ENCODE results near the gene ADGB. TPM values are rescaled to one million over a fixed set of nuclear protein-coding genes. Genes with fewer than 3 reads are reported as not detected.

Gene ADGB
- total RNA-seq, 1 donor from 2014 or later: not detected

DNA sequence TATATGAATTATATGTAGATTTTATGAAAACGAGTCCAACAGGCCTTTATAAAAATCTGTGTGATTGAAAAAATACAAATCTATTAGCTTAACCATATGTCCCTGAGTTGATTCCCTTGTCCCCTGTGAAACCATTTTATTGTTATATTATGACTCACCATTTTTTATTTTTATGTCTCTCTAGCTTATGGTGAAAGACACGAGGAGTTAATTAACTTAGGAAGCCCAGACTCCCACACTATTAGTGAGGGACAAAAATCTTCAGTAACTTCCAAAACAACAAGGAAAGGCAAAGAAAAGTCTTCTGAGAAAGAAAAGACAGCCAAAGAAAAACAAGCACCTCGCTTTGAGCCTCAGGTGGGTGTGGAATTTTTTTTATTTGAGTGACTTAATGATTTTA, 183.1 kb downstream of the ADGB start:
- FAIRE-seq: no peak
- no peak for DNase-seq (ENCODE audit: low read depth)
- no peak overlapping the region for H3K27ac Mint-ChIP-seq (ENCODE audit: unreplicated experiment)

DNA sequence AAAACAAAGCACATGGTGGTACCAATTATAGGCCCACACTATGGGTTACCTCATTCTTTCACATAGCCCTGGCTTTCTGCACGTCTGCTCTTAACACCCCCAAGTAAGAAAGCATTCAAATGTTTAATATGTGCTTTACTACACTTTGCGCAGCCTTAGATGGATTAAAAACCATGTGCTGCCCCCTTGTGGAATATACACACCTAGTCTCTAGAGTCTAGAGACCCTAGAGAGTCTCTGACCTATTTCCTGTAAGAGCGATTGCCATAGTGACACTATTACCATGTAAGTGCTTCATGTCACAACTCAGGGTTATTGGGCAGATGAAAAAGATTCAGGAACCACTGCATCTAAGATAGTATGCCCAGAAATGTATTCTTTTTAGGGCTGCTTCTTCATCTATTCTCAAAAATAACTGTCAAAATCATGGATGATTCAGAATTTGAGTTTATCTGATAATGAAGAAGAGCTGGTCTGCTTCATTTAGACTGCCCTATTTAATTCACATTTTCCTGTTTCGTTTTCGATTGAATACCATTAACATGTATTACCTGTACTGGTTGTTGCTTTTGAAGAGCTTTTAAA, 186.3 kb downstream of the ADGB start:
- DNase-seq (ENCODE audit: low read depth) (peak; percentile 6), FAIRE-seq (peak; percentile 45)
- no peak overlapping the region for H3K4me3 Mint-ChIP-seq (ENCODE audit: unreplicated experiment)
- H3K4me1 ChIP-seq (ENCODE audit: insufficient read depth, low read length): no peaks in the 10 kb centered on the region
- no peak overlapping the region for H3K9ac ChIP-seq (ENCODE audit: low read length)
- no peak overlapping the region for H3K27ac Mint-ChIP-seq (ENCODE audit: unreplicated experiment)
- no peaks in the 10 kb centered on the region for H3K27me3 Mint-ChIP-seq (ENCODE audit: low read depth, unreplicated experiment)
- no peak overlapping the region for H3K27ac ChIP-seq (ENCODE audit: low read depth, low read length)
- H3K4me3 ChIP-seq (ENCODE audit: insufficient read depth, low read depth, low read length): no peak overlapping the region
- no peak for TF ChIP-seq EZH2 (IDR thresholded peaks at IDR 0.05; ENCODE audit: insufficient read depth, low read length)
- TF ChIP-seq, protein P1, sequence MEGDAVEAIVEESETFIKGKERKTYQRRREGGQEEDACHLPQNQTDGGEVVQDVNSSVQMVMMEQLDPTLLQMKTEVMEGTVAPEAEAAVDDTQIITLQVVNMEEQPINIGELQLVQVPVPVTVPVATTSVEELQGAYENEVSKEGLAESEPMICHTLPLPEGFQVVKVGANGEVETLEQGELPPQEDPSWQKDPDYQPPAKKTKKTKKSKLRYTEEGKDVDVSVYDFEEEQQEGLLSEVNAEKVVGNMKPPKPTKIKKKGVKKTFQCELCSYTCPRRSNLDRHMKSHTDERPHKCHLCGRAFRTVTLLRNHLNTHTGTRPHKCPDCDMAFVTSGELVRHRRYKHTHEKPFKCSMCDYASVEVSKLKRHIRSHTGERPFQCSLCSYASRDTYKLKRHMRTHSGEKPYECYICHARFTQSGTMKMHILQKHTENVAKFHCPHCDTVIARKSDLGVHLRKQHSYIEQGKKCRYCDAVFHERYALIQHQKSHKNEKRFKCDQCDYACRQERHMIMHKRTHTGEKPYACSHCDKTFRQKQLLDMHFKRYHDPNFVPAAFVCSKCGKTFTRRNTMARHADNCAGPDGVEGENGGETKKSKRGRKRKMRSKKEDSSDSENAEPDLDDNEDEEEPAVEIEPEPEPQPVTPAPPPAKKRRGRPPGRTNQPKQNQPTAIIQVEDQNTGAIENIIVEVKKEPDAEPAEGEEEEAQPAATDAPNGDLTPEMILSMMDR (IDR thresholded peaks at IDR 0.05; ENCODE audit: insufficient read depth, low read depth, low read length): peak; percentile 63
- H3K9me3 ChIP-seq (ENCODE audit: insufficient read depth, low read depth, low read length): no peaks in the 10 kb centered on the region
- H4K20me1 ChIP-seq (ENCODE audit: insufficient read depth, low read length): no peaks in the 10 kb centered on the region
- no peak overlapping the region for H2AFZ ChIP-seq (ENCODE audit: low read depth, low read length)
- no peaks in the 10 kb centered on the region for H3K27me3 ChIP-seq (ENCODE audit: insufficient read depth, low read length)
- no peaks in the 10 kb centered on the region for H3K36me3 ChIP-seq (ENCODE audit: insufficient read depth, low read length)
- no peaks in the 10 kb centered on the region for H3K36me3 Mint-ChIP-seq (ENCODE audit: low read depth, unreplicated experiment)
- no peaks in the 10 kb centered on the region for H3K79me2 ChIP-seq (ENCODE audit: insufficient read depth, low read length)
- peaks cover under 1% of the 10 kb centered on the region for H3K4me1 Mint-ChIP-seq (ENCODE audit: low read depth, unreplicated experiment)
- no peak overlapping the region for H3K4me2 ChIP-seq (ENCODE audit: low read length)
- no peaks in the 10 kb centered on the region for H3K9me3 Mint-ChIP-seq (ENCODE audit: unreplicated experiment)

More for the DNA sequence above, 183.1 kb downstream of the ADGB start:
- no peak overlapping the region for H3K4me3 Mint-ChIP-seq (ENCODE audit: unreplicated experiment)
- Histone ChIP-seq H3K9ac (ENCODE audit: low read length) (no peak overlapping the region), H3K27me3 (ENCODE audit: insufficient read depth, low read length) (no peaks in the 10 kb centered on the region), H3K4me2 (ENCODE audit: low read length) (no peak overlapping the region), H3K36me3 (ENCODE audit: insufficient read depth, low read length) (no peaks in the 10 kb centered on the region), H4K20me1 (ENCODE audit: insufficient read depth, low read length) (no peaks in the 10 kb centered on the region), H3K27ac (ENCODE audit: low read depth, low read length) (no peak overlapping the region), H3K9me3 (ENCODE audit: insufficient read depth, low read depth, low read length) (no peaks in the 10 kb centered on the region), H3K79me2 (ENCODE audit: insufficient read depth, low read length) (no peaks in the 10 kb centered on the region), H3K4me3 (ENCODE audit: insufficient read depth, low read depth, low read length) (no peak overlapping the region), H3K4me1 (ENCODE audit: insufficient read depth, low read length) (no peaks in the 10 kb centered on the region), H2AFZ (ENCODE audit: low read depth, low read length) (no peak overlapping the region)
- TF ChIP-seq EZH2 (IDR thresholded peaks at IDR 0.05; ENCODE audit: insufficient read depth, low read length): no peak
- TF ChIP-seq, protein P1 (IDR thresholded peaks at IDR 0.05; ENCODE audit: insufficient read depth, low read depth, low read length): no peak
- H3K36me3 Mint-ChIP-seq (ENCODE audit: low read depth, unreplicated experiment): no peaks in the 10 kb centered on the region
- H3K4me1 Mint-ChIP-seq (ENCODE audit: low read depth, unreplicated experiment): no peaks in the 10 kb centered on the region
- H3K27me3 Mint-ChIP-seq (ENCODE audit: low read depth, unreplicated experiment): no peaks in the 10 kb centered on the region
- H3K9me3 Mint-ChIP-seq (ENCODE audit: unreplicated experiment): no peaks in the 10 kb centered on the region

DNA sequence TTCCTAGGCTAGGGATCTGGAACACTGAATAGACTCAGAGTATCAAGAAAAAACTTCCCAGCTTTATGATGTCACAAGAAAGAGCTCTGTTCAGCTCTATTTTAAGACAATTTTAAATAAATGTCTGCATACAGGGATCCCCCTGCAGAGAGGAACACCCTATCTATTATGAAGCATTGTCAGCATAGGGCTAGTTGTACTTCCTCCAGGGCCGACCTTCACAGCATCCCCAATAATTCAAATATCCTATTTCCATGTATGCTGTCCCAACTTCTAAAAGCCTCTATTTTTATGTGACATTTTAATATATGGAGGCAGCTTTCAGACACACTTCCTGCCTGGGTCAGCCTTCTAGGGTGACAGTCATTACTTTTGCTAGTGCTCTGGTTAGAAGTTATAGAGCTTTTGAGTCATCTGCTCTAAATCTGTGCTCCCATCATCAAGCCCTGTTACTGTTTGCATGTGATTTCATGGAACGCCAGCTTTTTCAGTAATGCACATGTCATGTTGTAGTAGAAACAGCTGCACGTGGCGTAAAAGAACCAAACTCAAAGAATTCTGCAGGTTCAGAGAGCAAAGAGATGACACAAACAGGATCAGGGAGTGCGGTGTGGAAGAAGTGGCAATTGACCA, 189.2 kb downstream of the ADGB start:
- Histone ChIP-seq H3K9ac (ENCODE audit: low read length) (no peak overlapping the region), H3K4me3 (ENCODE audit: insufficient read depth, low read depth, low read length) (no peak overlapping the region), H3K9me3 (ENCODE audit: insufficient read depth, low read depth, low read length) (peaks cover 3% of the 10 kb centered on the region), H3K36me3 (ENCODE audit: insufficient read depth, low read length) (no peaks in the 10 kb centered on the region), H3K27ac (ENCODE audit: low read depth, low read length) (no peak overlapping the region), H3K27me3 (ENCODE audit: insufficient read depth, low read length) (no peaks in the 10 kb centered on the region), H2AFZ (ENCODE audit: low read depth, low read length) (no peak overlapping the region), H3K79me2 (ENCODE audit: insufficient read depth, low read length) (no peaks in the 10 kb centered on the region), H4K20me1 (ENCODE audit: insufficient read depth, low read length) (no peaks in the 10 kb centered on the region), H3K4me2 (ENCODE audit: low read length) (no peak overlapping the region), H3K4me1 (ENCODE audit: insufficient read depth, low read length) (no peaks in the 10 kb centered on the region)
- no peaks in the 10 kb centered on the region for H3K27me3 Mint-ChIP-seq (ENCODE audit: low read depth, unreplicated experiment)
- FAIRE-seq: no peak
- H3K4me3 Mint-ChIP-seq (ENCODE audit: unreplicated experiment): no peak overlapping the region
- no peak for TF ChIP-seq EZH2 (IDR thresholded peaks at IDR 0.05; ENCODE audit: insufficient read depth, low read length)
- TF ChIP-seq, protein P1 (IDR thresholded peaks at IDR 0.05; ENCODE audit: insufficient read depth, low read depth, low read length): no peak
- H3K36me3 Mint-ChIP-seq (ENCODE audit: low read depth, unreplicated experiment): no peaks in the 10 kb centered on the region
- no peak for DNase-seq (ENCODE audit: low read depth)
- no peak overlapping the region for H3K27ac Mint-ChIP-seq (ENCODE audit: unreplicated experiment)
- H3K9me3 Mint-ChIP-seq (ENCODE audit: unreplicated experiment): peaks cover 7% of the 10 kb centered on the region
- H3K4me1 Mint-ChIP-seq (ENCODE audit: low read depth, unreplicated experiment): peaks cover 2% of the 10 kb centered on the region
